HL-60/S4 treated with phorbol 12-myristate 13-acetate at 8.2 ng/mL for 4 days and 3 days (cell line): Measurements from ENCODE around the gene CCDC68.
"Not testable (repeated sequence)": the region's sequence is repeated elsewhere in the genome, so short reads cannot be mapped to it uniquely, and the experiment has no call there.

Source experiments
- in situ Hi-C: fragments of 300-500 bp; cut with MboI; formaldehyde crosslinking; loops from 2 replicates; pipeline ENCODE4 v1.15.0; 2022; ENCODE audit warnings: low sequenced_read_pairs

Gene CCDC68, protein sequence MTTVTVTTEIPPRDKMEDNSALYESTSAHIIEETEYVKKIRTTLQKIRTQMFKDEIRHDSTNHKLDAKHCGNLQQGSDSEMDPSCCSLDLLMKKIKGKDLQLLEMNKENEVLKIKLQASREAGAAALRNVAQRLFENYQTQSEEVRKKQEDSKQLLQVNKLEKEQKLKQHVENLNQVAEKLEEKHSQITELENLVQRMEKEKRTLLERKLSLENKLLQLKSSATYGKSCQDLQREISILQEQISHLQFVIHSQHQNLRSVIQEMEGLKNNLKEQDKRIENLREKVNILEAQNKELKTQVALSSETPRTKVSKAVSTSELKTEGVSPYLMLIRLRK

DNA sequence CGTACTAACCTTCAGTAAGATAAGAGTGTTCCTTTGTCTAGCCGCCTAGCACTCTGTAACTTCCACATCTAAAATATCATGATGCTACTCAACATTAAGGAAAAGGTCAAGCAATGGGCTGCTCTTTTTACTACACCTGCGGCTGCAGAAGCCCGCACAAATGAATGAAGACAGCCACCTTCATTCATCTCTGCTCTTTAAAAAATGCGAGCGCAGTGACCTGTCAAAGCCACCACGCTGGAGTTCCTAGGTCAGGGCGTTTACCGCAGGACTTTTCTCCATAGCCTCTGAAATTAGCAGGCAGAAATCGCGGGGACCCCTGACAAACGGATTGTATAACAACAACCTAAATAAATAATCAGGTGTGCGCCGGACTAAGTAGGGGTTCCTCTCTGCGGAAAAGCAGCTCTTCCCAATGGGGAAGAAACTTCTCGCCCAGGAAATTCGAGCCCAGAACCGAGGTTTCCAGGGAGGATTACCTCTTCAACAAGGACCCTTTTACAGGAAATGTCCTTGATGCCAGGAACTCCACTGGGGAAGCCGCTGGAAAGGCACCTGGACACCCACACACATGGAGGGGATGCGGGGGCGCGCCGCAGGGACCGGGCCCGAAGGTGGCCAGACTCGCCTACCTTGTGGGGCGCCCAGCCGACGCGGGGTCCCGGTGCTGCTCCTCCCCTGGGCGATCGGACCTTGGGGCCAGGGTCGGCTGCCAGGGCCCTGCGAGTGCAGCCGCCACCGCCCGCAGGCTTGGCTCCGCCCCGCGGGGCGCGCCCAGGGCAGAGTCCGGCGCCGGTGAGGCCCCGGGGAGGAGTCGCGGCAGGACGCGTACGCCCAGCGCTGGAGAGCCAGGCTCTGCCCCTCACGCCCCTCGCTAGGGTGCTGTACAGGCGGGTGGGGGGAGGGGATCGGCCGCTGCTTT is at the start of gene CCDC68:
TSS of gene CCDC68 (minus strand) at position 758 of the 922 bp plus-strand sequence. CDS start 16,670 bp downstream, outside the sequence.
- in situ Hi-C loops = no loop called here

GRCh38 chr18:55007602-55008001 is 48.3 kb upstream of the CCDC68 start:
- in situ Hi-C loops = no loop called here

- in situ Hi-C loops = no loop called here
Observed at GRCh38 chr18:55003695-55004094, 44.4 kb upstream of the CCDC68 start.

- in situ Hi-C loops = no loop called here
Observed at GRCh38 chr18:55002261-55002660, 43.0 kb upstream of the CCDC68 start.

DNA sequence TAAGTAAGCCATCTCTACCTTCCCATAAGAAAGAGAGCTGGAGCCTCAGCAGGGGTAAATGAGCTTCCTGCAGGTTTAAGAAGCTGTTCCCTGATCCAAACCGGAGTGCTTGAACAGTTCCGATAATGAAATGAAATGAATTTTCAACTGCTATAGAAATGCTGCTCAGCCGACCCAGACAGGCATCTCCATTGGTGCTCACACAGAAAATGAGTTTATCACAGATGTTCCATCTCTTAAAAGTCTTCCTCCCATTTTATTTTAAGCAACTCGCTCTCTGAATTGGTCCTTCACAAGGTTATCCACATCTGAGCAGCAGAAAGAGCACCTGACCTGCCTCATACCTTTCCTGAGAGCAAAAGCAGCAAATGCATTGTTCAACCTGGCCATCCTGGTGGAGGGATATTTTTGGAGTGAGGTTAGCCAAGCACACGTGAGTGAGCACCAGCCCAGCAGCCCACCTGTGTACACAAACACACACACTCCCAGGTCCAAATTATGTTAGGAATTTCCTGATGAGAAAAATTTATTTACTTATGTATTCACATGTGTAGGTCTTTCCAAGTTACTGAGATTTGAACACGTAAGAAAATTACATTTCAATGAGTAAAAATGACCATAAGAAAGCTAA is 42.2 kb upstream of the CCDC68 start:
- in situ Hi-C loops = no loop called here

- in situ Hi-C loops = no loop called here
Observed at GRCh38 chr18:55000529-55000928, 41.3 kb upstream of the CCDC68 start.

GRCh38 chr18:54999016-54999415 is 39.8 kb upstream of the CCDC68 start:
- in situ Hi-C loops = no loop called here

GRCh38 chr18:54995421-54996143 is 36.3 kb upstream of the CCDC68 start:
- in situ Hi-C loops = no loop called here

- in situ Hi-C loops = no loop called here
Observed at GRCh38 chr18:54991981-54992380, 32.7 kb upstream of the CCDC68 start.

DNA sequence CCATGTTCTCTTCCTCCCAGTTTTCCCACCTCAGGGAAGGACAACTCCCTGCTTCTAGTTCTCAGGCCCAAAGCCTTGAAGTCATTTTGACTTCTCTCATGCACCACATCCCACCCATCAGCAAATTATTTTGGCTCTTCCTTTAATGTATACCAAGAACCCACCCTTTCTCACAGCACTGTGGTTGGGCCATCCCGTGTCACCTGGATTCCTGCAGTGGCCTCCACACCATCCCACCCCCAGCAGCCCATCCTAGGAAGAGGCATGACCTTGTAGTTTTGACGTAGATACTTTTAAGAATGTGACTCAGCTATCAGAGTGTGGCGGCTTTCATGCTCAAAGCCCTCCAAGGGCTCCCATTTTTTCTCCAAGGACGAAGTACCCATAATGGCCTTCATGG is 25.6 kb upstream of the CCDC68 start:
- in situ Hi-C loops = no loop called here

DNA sequence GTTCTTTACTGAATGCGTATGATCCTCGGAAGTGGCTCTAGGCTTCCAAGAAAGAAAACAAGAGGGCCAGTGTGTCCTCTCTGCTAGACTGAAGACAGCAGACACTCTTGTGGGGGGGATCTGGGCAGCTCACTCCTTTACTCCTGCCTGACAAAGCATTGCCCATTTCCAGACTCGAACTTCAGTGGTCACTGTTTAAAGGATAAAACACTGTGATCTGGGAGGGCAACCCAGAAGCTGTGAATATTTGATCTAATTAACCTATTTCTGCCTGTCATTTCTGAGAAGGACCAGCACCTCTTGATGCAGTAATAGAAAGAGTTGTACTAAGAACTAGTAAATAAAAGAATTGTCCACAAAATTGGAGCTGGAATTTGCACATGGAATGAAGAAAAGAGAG is 24.5 kb upstream of the CCDC68 start:
- in situ Hi-C loops = no loop called here

- in situ Hi-C loops = no loop called here
Observed at GRCh38 chr18:54983041-54983686, 23.9 kb upstream of the CCDC68 start.

- in situ Hi-C loops = no loop called here
Observed at GRCh38 chr18:54981076-54981475, 21.8 kb upstream of the CCDC68 start.

- in situ Hi-C loops = no loop called here
Observed at GRCh38 chr18:54975598-54975997, 16.3 kb upstream of the CCDC68 start.

DNA sequence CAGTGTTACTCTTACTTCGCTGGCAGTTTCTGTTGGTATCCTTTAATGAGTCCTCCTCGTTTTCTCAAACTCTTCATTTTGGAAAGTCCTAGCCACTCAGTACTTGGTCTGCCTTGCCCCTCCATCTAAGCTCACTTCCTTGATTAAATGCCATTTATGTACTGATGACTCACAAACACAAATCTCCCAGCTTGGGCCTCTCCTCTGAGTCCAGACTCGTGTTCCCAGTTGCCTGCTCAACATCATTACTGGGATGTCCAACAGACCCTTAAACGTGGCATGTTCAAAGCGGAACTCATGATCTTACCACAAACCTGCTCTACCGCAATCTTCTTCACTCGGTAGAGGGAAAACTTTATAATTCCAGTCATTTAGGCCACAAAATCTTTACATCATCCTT is 13.8 kb upstream of the CCDC68 start:
- in situ Hi-C loops = no loop called here

DNA sequence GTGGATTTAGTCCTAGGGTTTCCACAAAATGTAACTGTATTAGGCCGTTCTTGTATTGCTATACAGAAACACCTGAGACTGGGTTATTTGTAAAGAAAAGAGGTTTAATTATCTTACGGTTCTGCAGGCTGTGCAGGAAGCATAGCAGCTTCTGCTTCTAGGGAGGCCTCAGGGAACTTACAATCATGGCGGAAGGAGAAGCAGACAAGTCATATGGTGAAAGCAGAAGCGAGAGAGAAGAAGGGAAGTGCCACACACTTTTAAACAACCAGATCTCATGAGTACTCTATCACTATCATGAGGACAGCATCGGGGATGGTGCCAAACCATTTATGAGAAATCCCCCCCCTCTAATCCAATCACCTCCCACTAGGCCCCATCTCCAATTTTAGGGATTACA is 9.5 kb upstream of the CCDC68 start:
- in situ Hi-C loops = no loop called here

- in situ Hi-C loops = not testable (repeated sequence)
Observed at GRCh38 chr18:54968237-54968636, 9.0 kb upstream of the CCDC68 start.

DNA sequence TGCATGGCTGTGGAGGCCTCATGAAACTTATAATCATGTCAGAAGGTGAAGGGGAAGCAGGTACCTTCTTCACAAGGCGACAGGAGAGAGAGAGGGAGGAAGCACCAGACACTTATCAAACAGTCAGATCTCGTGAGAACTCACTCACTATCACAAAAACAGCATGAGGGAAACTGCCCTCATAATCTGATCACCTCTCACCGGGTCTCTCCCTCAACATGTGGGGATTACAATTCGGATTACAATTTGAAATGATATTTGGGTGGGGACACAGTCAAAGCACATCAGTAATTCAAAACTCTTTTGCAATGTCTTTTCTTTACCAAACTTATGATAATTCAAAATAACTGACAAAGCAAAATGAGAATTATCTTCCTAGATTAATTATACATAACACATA is 8.5 kb upstream of the CCDC68 start:
- in situ Hi-C loops = no loop called here

DNA sequence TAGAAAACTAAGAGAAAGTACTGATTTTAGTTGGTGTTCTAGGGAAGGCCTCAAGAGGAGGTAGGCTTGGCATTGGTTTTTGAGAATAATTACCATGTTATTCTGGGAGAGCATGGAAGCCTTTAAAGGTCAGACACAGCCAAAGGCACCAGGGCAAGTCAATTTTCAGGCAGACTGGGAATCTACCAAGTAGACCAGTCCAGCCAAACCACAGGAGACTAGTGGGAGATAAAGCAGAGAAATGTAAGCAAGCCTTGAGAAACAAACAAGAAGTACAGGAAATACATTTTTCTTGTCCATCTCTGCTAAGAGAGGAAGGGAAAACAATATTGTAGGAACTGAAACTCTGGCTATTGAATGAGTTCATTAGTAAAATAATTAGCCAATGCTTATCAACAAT is 5.5 kb upstream of the CCDC68 start:
- in situ Hi-C loops = no loop called here

- in situ Hi-C loops = no loop called here
Observed at GRCh38 chr18:54962919-54963645, 3.8 kb upstream of the CCDC68 start.
